GM12875 (cell line): ENCODE measurements around the gene TPCN1.

ENCODE experiments used
- H3K4me3 ChIP-seq: one replicate; pipeline ENCODE4 v1.5.1; 2011; ENCODE audit warnings: low read depth, low read length, control low read depth
- TF ChIP-seq, protein P1 (sequence below): IDR thresholded peaks from 2 replicates; pipeline ENCODE4 v1.5.1; 2011; ENCODE audit warnings: low read depth, mild to moderate bottlenecking, control low read depth, inconsistent platforms, low read length, moderate library complexity, borderline replicate concordance; ENCODE audit not compliant: insufficient read depth

The TPCN1 gene

DNA sequence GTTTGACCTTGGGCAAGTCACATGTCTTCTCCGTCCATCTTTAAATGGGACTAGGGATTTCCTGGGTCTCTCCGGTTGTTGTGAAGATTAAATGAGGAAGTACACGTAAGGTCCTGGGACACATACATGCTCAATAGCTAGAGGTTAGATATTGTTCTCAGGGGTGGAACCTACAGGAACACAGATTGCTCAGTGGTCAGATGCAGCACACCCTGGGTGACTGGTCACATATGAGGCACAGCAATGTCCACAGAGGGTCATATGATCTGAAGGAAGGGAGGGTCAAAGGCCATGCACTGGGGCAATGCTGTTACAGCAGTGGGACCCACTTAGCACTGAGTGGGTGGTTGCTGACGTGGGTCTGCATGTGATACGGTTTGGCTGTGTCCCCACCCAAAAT is 125.1 kb downstream of the TPCN1 start:
- TF ChIP-seq, protein P1, sequence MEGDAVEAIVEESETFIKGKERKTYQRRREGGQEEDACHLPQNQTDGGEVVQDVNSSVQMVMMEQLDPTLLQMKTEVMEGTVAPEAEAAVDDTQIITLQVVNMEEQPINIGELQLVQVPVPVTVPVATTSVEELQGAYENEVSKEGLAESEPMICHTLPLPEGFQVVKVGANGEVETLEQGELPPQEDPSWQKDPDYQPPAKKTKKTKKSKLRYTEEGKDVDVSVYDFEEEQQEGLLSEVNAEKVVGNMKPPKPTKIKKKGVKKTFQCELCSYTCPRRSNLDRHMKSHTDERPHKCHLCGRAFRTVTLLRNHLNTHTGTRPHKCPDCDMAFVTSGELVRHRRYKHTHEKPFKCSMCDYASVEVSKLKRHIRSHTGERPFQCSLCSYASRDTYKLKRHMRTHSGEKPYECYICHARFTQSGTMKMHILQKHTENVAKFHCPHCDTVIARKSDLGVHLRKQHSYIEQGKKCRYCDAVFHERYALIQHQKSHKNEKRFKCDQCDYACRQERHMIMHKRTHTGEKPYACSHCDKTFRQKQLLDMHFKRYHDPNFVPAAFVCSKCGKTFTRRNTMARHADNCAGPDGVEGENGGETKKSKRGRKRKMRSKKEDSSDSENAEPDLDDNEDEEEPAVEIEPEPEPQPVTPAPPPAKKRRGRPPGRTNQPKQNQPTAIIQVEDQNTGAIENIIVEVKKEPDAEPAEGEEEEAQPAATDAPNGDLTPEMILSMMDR = no peak
- H3K4me3 ChIP-seq = no peak overlapping the region

DNA sequence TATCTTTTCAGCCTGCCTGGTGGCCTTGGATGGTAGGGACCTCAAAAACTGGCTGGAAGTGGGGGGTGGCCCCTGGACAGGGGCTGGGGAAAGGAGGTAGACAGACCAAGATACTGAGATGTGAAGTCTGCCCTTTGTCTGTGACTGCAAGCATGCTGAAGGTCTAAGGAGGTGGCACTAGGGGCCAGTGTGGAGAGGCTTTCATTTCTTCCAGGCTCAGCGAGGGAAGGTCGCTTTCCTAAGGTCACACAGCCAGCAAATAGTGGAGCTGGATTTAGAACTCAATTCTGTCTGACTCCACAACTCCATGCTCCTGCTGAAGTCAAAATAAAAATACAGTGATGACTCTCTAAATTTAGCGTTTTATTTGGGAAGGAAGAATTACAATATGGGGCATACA is 125.8 kb downstream of the TPCN1 start:
- TF ChIP-seq, protein P1 = 0 out of 2 replicates have a peak, but pooled peaks have one; percentile 8
- H3K4me3 ChIP-seq = no peak overlapping the region

DNA sequence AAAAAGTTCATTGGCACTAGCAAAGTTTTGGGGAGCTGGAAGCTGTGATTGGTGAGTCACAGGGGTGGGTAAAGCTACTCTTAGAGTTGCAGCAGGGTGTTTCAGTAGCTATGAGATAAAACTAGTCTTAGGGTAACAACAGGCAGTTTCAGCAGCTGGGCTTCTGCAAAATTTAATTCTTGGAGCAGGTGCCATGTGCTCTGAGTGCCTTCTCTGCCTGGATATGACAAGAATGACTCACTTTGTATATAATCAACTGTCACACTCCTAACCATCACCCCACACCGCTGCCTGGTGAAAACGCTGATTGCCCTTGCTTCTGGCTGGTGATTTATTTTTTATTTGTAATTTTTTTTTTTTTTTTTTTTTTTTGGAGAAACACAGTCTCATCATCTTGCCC is 126.6 kb downstream of the TPCN1 start:
- TF ChIP-seq, protein P1 = no peak
- no peak overlapping the region for H3K4me3 ChIP-seq
